Stimulated activated CD4-positive, alpha-beta T cell treated with anti-CD3 and anti-CD28 coated beads, Interleukin-1b, Interleukin-23, amount 100 ng/mL, for 4 hours (primary cell): ENCODE results near the gene ECD.
"Not testable (repeated sequence)": the region's sequence is repeated elsewhere in the genome, so short reads cannot be mapped to it uniquely, and the experiment has no call there.

Source experiments
- DNase-seq, 2 donors: peaks; one replicate each; pipeline ENCODE4 v3.0.0-alpha.2; 2020; ENCODE audit warnings: low read depth in 2 of 2

Gene ECD

DNA sequence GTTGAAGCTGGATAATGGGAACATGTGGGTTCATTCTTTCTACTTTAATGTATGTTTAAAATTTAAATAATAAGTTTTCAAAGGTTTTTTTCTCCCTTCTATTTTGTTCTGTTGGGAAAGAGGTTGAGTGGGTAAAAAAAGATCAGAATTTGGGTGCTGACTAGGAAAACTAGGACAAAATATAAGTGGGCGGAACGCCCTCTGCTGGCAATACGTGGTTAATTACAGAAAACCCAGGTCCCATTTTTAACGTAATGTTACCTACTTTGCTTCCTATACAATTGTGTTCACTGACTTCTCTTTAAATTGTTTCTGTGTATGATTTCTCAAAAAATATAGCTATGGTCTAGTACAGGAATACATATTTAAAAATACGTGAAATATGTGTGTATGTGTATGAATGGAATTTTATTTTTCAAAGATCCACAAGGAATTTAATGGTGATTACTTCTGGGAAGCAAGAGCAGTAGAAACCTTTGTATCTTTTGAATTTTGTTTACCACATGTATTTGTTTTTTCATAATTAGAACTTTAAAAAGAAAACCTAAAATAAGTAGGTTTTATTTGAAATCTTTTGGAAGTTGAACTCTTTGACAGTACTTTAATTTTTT is 8.7 kb downstream of the ECD start:
- DNase-seq: peak; percentile 41

DNA sequence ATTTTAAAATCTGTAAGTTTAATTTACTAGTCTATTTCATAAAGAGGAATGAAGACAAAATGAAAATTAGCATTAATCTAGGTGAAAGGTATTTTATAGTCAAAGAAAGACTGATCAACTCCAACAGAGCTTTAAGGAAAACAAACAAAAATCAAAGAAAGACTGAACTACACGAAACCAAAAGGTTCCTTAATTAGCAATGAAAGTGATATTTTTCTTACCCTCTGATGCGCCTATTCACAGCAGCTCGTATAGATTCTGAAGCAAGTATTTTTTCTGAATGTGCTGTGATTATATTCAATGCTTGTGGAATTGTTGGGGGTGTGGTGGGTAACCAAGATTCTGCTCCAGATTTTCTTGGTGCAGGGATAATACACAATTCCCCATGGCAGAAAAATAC is 11.8 kb downstream of the ECD start:
- no peak for DNase-seq

DNA sequence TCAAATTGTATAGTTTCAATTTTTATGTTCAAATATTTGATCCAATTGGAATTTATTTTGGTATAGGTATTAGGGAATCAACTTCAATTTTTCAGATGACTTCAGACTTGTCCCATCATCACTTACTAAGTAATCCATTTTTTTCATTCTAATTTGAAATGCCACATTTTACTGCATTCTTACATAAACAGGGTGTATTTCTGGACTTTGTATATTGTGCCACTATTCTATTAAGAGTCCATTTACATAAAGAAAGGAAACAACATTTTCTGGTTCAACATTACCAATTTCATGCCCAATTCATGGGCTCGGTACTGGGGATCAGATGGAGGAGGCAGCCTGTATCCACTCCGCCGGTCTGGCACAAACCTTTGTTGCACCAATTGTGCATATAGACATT is 15.8 kb downstream of the ECD start:
- DNase-seq: no peak

GRCh38 chr10:73150633-73151413 is 17.0 kb downstream of the ECD start:
- DNase-seq: not testable (repeated sequence)

DNA sequence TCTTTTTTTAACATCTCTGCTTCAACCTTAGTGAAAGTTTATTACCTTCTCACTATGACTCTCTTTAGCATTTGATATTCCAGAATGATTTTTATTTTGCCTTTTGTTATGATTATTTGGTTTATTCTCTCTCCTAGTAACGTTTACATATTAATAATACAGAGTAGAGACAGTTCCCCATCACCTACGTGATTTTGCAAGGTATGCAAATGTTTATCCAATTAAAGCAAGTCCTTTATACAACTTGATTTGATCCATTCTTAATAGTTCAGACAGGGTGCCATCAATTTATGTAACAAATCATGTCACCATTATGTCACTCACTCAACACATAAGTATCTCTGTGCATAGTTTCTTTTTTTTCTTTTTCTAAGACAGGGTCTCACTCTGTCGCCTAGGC is 26.2 kb downstream of the ECD start:
- DNase-seq: no peak

GRCh38 chr10:73139251-73139650 is 28.6 kb downstream of the ECD start:
- no peak for DNase-seq

DNA sequence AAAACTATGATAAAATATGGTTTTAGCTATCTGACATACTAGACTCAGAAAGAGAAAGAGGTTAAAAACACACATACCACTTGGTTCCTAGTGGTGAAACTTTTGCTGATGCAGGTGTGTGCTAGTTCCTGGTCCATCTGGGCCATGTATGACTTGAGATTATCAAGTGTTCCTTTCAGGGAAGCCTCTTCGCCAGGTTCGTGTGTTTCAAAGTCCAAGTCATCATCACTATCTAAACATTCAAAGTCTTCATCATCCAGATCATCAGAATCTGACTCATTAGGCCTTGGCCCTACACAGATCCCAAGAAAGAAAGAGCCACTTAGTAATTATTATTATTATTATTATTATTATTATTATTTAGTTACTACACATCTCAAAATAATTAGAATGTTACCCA is 31.2 kb downstream of the ECD start:
- DNase-seq: no peak

- no peak for DNase-seq
Measured at GRCh38 chr10:73134727-73135126, 33.1 kb downstream of the ECD start.

DNA sequence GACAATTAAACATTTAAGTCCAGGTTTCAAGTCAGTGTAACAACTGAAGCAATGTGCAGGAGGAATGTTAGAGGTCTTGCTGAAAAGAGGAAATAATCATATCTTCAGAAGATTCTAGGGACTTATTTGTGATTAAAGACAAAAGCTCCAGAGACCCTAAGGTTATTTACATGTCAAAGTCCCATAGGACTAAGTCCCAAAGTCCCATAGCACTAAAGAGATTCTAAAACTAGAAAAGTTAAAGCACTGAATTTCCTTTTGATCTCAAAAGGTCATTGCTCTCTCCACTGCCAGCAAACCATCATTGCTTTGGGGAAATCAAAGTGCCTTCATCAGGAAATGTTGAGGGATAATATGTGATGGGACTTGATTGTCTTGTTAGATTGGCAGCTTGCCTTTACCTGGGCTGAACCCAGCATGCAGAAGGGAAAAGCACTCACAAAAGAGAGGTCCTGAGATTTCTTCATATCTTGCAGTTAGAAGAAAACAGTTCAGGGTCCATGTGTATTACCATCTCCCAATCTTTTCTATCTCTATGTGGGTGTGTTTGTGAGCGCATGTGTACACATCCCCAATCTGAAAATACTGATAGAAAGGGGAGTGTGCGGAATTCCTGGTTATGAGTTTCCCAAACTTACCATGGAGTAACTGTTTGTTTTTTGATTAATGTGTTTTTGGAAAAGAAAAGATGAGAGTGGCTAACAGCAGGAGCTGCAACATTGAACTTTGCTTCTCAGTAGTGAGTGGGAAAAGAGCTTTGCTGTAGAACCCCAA is 35.7 kb downstream of the ECD start:
- no peak for DNase-seq

DNA sequence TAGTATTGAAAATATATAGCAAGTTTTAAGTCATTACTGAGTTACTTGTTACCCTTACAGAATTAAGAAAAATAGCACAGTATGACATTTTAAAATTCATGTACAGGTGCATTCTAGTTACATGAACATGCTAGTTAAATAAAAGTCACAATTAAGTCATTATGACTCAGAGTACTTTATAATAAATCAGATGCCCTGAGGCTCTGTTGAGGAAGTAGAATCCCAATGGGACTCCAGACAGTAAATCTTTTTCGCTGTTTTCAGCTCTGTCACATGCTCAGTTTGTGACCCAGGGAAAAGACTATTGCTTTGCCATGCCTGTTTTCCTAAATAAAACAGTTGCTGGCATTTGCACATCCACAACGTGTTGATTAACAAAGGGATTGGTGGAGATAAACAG is 36.5 kb downstream of the ECD start:
- DNase-seq: no peak

DNA sequence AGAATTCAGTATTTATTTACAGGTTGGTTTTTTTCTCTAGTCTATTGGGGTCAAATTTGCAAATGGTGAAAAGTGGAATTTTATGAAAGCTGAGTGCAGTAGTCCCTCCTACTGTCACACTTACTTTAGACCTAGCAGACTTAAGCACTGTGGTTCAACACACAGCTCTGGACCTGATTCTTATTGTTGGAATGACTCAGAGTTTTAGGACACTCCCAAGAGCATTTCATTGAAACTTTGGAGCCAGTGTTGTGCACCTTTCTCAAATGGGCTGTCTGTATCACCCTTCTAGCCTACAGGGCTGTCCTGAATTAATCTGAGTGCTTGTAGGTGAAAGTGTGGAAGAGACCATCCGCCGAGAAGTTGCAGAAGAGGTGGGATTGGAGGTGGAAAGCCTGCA is 41.5 kb downstream of the ECD start:
- DNase-seq: no peak

- DNase-seq: no peak
Measured at GRCh38 chr10:73119952-73120351, 47.9 kb downstream of the ECD start.

GRCh38 chr10:73119457-73119856 is 48.4 kb downstream of the ECD start:
- no peak for DNase-seq

GRCh38 chr10:73117976-73118743 is 49.6 kb downstream of the ECD start:
- DNase-seq: no peak

- DNase-seq: no peak
Measured at GRCh38 chr10:73116017-73116416, 51.8 kb downstream of the ECD start.

GRCh38 chr10:73113551-73113950 is 54.3 kb downstream of the ECD start:
- DNase-seq: no peak

DNA sequence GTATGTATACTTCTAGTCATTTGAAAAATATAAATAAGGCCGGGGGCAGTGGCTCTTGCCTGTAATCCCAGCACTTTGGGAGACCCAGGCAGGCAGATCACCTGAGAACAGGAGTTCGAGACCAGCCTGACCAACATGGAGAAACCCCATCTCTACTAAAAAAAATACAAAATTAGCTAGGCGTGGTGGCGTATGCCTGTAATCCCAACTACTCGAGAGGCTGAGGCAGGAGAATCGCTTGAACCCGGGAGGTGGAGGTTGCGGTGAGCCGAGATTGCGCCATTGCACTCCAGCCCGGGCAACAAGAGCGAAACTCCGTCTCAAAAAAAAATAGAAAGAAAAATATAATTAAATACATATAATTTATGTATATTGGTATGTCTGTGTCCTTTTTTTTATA is 55.8 kb downstream of the ECD start:
- not testable (repeated sequence) for DNase-seq

DNA sequence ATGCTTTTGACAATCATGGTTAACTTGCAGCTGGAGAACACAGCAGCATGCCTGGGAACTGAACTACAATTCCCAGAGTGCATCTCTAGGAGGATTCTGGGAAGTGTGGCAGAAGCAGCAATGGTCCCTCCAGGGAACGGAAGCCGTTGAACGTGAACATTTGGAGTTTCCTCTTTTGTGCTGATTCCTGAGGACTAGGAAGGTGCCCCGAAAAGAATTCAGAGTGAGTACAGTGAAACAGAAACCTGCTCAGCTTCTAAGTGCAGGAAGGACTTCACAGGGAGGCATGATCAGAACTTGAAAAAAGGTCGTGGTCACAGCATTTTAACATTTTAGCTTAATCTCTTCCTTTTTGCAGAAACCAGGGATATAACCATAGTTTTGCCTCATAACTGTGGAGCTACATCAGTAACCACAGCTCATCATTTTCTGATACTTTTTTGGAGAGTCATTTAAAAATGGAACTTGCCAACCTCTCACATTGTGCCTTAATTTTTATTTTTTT is 57.4 kb downstream of the ECD start, which contains the start of gene NUDT13:
Gene NUDT13 (plus strand): TSS at position 111 of the 505 bp plus-strand sequence. CDS start 3,911 bp downstream, outside the sequence.
- no peak for DNase-seq

DNA sequence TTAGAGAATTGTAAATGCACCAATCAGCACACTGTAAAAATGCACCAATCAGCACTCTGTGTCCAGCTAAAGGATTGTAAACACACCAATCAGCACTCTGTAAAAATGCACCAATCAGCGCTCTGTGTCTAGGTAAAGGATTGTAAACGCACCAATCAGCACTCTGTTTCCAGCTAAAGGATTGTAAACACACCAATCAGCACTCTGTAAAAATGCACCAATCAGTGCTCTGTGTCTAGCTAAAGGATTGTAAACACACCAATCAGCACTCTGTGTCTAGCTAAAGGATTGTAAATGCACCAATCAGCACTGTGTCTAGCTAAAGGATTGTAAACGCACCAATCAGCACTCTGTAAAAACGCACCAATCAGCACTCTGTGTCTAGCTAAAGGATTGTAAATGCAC is 58.6 kb downstream of the ECD start:
- DNase-seq: not testable (repeated sequence)

- no peak for DNase-seq
Measured at GRCh38 chr10:73106301-73106700, 61.5 kb downstream of the ECD start.

- DNase-seq: no peak
Measured at GRCh38 chr10:73099141-73099540, 68.7 kb downstream of the ECD start.

DNA sequence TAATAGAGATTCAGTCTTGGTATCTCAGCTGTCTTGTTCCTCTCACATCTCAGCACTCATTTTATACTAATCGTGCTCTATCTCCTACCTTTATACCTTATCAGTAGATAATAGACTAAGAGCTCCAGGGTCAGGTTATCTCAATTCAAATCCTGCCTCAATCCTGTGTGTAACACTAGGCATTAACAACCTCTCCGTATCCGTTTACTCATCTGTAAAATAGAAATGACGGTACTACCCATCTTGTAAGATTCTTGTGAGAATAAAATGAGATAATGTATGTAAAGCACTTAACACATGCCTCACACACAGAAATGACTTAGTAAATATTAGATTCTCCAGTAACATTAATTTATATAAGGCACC is 70.5 kb downstream of the ECD start:
- DNase-seq: no peak
